Forelimb muscle (tissue), 1 donor: ENCODE results near the gene HASPIN. TPM values are rescaled to one million over a fixed set of nuclear protein-coding genes. Genes with fewer than 3 reads are reported as not detected.
"Not testable (repeated sequence)": the region's sequence is repeated elsewhere in the genome, so short reads cannot be mapped to it uniquely, and the experiment has no call there.

Experiments used
- DNase-seq: peaks from one replicate; pipeline ENCODE4 v3.0.0-alpha.2; 2013; ENCODE audit warnings: low read depth
- polyA plus RNA-seq: library from polyadenylated mRNA; unstranded; fragments of 120-200 nt; gene quantifications from one replicate; pipeline ENCODE4 v1.2.1, GENCODE V29; 2013; ENCODE audit not compliant: insufficient read length

HASPIN gene
- polyA plus RNA-seq, 1 donor = 9.4 TPM

- DNase-seq = no peak
Observed at GRCh38 chr17:3695723-3696411, 27.8 kb upstream of the HASPIN start, which contains the start of gene P2RX5. TSS of gene P2RX5 (minus strand) at chr17:3696155. CDS start at chr17:3696005, 150 bp downstream.

GRCh38 chr17:3697103-3697476, 26.6 kb upstream of the HASPIN start:
- DNase-seq = no peak

- DNase-seq = no peak
Observed at GRCh38 chr17:3698139-3698538, 25.6 kb upstream of the HASPIN start.

GRCh38 chr17:3699951-3700350, 23.8 kb upstream of the HASPIN start:
- no peak for DNase-seq

DNA sequence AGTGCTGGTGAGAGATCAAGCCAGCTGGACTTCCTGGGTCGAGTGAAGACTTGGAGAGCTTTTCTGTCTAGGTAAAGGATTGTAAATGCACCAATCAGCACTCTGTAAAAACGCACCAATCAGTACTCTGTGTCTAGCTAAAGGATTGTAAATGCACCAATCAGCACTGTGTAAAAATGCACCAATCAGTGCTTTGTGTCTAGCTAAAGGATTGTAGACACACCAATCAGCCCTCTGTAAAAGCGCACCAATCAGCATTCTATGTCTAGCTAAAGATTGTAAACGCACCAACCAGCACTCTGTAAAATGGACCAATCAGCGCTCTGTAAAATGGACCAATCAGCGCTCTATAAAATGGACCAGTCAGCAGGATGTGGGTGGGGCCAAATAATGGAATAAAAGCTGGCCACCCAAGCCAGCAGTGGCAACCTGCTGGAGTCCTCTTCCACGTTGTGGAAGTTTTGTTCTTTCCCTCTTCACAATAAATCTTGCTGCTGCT, 21.6 kb upstream of the HASPIN start:
- not testable (repeated sequence) for DNase-seq

GRCh38 chr17:3704931-3705717, 18.6 kb upstream of the HASPIN start:
- DNase-seq = no peak

GRCh38 chr17:3705718-3705984, 18.1 kb upstream of the HASPIN start:
- DNase-seq = not testable (repeated sequence)

DNA sequence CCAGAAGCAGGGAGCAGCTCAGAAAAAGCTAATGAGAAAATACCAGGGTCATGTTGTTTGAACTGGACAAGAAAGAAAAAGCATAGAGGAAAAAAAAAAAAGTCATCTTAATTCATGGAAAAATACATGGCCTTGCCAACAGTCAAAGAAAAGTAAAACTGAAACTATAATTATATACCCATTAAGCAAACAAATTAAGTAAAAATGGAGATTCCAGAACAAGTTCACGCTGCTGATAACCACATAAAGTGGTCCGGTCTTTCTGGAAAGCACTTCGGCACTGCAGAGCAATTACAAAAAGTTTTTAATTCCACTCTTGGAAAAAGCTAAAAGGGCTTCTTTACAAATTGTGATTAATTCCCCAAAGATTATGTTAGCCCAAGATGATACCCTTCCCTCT, 15.3 kb upstream of the HASPIN start:
- DNase-seq = no peak

GRCh38 chr17:3710951-3711383, 12.7 kb upstream of the HASPIN start:
- no peak for DNase-seq

DNA sequence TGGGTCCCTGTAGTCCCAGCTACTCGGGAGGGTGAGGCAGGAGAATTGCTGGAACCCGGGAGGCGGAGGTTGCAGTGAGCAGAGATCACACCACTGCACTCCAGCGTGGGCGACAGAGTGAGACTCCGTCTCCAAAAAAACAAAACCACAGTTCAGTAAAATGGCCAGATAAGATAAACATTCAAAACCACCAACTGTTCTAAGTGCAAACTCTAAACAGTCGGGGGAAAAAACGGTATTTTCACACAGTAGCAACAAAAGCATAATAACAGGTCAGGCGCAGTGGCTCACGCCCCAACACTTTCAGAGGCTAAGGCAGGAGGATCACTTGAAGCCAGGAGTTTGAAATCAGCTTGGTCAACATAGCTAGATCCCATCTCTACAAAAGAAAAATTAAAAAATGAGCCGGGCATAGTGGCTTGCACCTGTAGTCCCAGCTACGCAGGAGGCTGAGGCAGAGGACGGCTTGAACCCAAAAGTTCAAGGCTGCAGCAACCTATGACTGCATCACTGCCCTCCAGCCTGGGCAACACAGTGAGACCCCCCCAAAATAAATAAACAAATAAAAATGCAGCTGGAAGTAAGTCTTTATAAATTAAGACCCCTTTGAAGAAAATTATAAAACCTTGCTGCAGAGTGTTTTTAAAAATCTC, 10.8 kb upstream of the HASPIN start:
- no peak for DNase-seq

DNA sequence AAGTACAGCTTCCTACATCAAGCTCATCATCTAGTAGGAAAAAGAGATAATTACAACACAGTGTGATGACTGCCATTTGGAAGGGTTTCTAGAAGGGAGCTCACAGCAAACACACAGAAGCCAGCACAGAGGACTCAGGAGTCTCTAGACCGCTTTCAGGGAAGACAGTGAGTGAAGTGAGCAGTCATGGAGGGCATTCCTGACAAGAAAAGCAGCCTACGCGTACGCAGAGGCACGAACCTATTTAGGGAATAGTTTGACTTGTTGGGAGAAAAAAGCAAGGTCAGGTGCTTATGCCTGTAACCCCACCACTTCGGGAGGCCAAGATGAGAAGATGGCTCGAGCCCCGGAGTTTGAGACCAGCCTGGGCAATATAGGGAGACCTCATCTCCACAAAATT, 8.4 kb upstream of the HASPIN start:
- no peak for DNase-seq

- DNase-seq = no peak
Observed at GRCh38 chr17:3718201-3718600, 5.5 kb upstream of the HASPIN start.

GRCh38 chr17:3719265-3719664, 4.4 kb upstream of the HASPIN start:
- DNase-seq = no peak

GRCh38 chr17:3722716-3723115, 987 bp upstream of the HASPIN start:
- no peak for DNase-seq

GRCh38 chr17:3723188-3723555, 531 bp upstream of the HASPIN start:
- no peak for DNase-seq

DNA sequence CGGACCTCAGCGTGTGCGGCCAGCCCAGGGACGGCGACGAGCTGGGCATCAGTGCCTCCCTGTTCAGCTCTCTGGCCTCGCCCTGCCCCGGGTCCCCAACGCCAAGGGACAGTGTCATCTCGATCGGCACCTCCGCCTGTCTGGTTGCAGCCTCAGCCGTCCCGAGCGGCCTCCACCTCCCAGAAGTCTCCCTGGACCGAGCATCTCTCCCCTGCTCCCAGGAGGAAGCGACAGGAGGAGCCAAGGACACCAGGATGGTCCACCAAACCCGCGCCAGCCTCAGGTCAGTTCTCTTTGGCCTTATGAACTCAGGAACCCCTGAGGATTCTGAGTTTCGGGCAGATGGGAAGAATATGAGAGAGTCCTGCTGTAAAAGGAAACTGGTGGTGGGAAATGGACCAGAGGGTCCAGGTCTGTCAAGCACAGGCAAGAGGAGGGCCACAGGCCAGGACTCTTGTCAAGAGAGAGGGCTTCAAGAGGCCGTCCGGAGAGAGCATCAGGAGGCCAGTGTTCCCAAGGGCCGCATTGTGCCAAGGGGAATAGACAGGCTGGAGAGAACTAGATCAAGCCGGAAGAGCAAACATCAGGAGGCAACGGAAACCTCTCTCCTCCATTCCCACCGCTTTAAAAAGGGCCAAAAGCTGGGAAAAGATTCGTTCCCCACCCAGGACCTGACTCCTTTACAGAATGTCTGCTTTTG, 825 bp downstream of the HASPIN start:
- no peak for DNase-seq

DNA sequence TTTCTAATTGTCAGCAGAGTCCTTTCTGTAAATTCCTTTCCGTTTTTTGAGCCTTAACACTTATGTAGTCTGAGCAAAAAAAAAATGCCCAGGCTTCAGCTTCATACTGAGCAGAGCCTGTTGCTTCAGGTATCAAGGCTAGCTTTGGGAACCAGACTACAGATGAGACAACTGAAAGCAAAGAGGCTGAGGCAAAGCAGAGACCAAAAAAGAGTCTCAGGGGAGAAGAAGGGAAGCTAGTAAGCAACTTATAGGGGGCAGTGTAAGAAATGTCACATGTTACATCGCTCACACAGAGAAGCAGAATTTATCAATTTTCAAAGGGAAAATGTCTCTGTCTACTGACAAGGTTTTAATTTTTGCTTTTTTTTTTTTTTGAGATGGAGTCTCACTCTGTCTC, 3.3 kb downstream of the HASPIN start:
- no peak for DNase-seq

- DNase-seq = not testable (repeated sequence)
Observed at GRCh38 chr17:3728099-3728498, 4.4 kb downstream of the HASPIN start.

DNA sequence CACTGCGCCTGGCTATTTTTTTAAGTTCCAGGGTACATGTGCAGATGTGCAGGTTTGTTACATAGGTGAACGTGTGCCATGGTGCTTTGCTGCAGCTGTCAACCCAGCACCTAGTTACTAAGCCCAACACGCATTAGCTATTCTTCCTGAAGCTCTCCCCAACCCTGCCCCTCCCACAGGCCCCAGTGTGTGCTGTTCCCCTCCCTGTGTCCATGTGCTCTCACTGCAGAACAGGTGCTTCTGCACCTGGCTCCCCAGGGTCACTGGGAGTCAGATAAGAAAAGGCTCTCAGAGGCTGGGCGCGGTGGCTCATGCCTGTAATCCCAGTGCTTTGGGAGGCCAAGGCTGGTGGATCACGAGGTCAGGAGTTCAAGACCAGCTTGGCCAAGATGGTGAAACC, 6.2 kb downstream of the HASPIN start:
- DNase-seq = no peak

- no peak for DNase-seq
Observed at GRCh38 chr17:3730881-3731429, 7.3 kb downstream of the HASPIN start.

DNA sequence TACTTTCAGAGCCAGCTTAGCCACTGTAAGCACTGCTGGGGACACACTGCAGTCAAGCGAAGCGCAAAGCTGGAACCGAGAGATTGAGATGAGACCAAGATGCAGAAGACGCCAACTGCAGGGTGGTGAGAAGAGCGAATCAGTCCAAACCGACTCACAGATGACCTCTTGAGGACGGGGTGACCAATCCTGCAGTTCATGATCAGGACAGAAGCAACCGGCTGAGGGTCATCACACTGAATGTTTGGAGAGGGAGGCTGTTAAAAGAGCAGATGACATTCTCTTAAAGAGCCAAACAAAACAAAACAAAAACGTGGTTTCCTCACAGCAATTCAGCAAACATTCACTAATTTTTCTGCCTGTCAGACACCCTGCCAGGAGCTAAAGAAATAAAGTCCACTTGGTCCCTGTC, 8.5 kb downstream of the HASPIN start:
- DNase-seq = no peak

- not testable (repeated sequence) for DNase-seq
Observed at GRCh38 chr17:3734911-3735276, 11.2 kb downstream of the HASPIN start.
